Measurements from ENCODE around the gene ZNF608. TPM values are rescaled to one million over a fixed set of nuclear protein-coding genes. Genes with fewer than 3 reads are reported as not detected.

ZNF608 gene
- total RNA-seq, 1 donor from 2014 or later: 37.8 TPM

- peak; percentile 49 for DNase-seq
Measured at GRCh38 chr5:124736805-124737188, 9.6 kb downstream of the ZNF608 start.

DNA sequence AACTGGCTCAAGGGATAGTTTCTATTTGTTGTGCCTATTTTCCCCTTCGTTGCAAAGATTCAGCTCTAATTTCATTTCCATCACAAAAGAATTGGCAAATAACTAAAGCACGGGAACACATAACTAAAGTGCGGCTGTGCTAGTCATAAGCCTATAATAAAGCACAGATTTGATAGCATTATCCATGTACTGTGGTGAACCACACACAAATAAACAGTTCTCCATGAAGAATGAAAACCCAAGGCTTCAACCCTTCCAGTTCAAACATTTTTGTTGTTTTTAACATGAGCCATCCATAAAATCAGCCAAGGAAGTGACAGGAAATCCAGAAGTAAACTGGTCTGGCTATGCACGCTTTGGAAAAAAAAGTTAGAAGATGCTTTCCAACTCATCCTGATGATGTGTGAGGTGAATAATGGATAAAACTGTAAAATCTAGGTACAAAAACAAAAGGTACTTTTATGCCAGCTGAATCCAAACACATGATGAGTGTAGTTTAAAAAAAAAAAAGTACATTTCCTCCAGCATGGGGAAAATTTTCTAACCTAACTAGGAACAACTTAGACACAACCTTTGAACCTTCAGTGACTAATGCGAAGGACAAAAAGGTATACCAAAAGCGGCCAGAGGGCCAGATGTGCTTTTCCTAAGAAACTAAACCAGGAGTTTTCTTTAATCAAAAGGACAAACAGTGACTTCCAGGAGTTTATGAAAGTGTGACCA is 10.2 kb downstream of the ZNF608 start:
- peak; percentile 72 for DNase-seq

- DNase-seq: peak; percentile 91
Measured at GRCh38 chr5:124735169-124735858, 11.1 kb downstream of the ZNF608 start.

GRCh38 chr5:124734574-124735168 is 11.8 kb downstream of the ZNF608 start:
- DNase-seq: no peak

GRCh38 chr5:124733329-124733650 is 13.1 kb downstream of the ZNF608 start:
- no peak for DNase-seq

DNA sequence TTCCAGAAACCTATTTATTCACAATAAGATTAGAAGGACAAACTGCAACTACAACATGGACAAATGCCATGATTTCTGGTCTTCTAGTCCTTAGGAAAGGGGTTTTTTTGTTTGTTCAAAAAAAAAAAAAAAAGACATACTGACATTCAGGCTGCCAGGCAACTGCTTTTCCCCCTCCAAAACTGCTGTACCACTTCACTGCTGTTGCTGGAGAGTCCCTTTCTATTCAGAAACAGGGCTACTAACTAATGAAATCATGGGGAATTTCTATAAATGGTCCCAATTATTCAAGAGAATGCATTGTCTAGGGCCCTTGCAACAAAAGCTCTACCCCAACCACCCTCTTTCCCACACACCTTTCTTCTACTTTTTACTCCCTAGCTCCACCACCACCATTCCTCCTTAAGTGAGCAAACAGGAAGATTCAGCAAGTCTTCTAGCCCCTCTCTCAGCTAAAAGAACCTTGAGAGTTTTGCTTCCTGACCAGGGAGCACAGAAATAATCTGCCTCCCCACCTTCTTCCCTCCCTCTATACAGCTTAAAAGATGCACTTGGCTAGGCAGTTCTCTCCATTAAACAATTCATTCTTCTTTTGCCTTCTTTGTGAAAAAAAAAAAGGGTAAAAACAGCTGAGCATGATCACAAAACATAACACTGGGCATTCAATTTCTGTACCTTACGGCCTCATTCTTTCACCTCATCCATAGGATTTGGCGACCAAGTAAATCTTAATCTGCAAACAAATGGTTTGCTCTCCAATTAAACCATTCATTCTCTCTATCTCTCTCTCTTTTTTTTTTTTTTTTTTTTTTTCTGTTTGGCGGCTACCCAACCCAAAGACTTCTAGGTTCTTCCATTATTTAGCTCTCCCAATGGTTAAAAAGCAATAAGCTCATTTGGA is 13.8 kb downstream of the ZNF608 start:
- no peak for DNase-seq

- DNase-seq: no peak
Measured at GRCh38 chr5:124730381-124730780, 16.1 kb downstream of the ZNF608 start.

- peak; percentile 79 for DNase-seq
Measured at GRCh38 chr5:124729720-124730359, 16.6 kb downstream of the ZNF608 start.

DNA sequence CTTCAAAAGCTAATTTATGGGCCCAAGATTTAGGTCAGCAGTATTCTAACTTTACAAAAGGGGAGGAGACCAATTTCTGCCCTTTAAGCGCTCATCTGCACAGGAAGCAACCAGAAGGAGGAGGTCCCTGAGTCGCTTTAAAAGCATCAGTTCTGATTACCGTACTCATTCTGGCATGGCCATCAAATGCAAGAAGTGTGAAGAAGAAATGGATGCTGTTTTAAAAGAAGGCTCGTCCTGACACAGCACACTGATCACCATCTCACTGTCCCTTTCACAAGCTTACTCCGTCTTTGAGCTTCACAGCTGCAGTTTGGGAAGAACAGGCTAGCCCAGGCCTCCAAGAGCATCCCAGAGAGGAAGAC is 17.5 kb downstream of the ZNF608 start:
- no peak for DNase-seq

DNA sequence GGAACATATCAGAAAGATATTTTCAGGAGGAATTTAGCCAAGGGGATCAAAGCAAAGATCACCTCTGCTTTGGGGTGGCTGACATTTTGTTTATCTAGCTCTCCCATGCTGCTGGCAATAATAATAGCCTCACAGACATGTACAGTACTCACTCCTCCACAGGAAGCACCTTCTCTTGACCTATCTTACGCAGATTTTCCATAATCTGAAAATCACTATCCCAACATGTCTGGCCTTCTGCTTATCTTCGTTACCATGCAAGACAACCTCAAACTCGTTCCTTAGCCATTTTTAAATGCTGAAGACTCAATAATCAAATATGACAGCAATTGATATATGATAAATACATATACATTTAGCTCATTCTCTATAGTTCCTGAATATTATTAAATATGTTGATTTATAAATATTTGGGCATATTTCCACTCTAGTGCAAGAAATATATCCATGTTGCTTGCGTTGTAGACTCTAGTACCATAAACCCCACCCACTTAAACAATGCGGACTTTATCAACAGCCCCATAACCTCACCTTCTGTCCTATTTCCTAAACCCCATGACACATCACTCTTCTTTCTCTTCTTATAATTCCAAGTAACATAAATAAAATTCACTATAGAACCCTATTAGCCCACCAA is 18.0 kb downstream of the ZNF608 start:
- no peak for DNase-seq

- DNase-seq: no peak
Measured at GRCh38 chr5:124726631-124727362, 19.6 kb downstream of the ZNF608 start.

DNA sequence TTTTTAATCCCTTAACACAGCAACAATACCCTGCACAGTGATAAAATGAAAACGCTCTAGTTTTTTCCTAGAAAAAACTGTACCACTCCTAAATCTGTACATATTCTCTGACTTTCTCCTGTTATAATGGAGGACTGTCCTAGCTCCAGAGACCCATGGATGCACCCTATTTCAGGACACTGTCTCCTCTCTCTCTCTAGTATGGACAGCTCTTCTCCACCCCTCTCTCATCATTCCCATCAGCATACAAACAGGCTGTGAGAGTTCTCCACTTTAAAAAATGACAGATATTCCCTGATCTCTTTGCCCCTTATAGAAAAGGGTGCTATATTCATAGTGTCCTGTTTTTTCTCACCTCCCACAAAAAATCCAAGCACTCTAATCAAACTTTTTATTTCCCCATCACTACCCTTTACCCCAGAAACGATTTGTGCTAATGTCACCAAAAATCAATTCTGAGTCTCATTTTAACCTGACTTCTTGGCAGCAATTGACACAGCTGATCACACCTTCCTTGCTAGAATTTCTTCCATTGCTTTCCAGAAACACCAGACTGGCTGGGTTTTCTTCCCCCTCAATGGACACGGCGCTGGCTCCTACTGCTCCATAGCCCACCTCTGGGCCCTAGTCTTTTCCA is 20.7 kb downstream of the ZNF608 start:
- no peak for DNase-seq

- no peak for DNase-seq
Measured at GRCh38 chr5:124725040-124725434, 21.4 kb downstream of the ZNF608 start.

- DNase-seq: no peak
Measured at GRCh38 chr5:124724357-124725039, 21.9 kb downstream of the ZNF608 start.

- DNase-seq: no peak
Measured at GRCh38 chr5:124721229-124721735, 25.2 kb downstream of the ZNF608 start.

- DNase-seq: no peak
Measured at GRCh38 chr5:124720593-124720992, 25.8 kb downstream of the ZNF608 start.

- DNase-seq: no peak
Measured at GRCh38 chr5:124719113-124719967, 27.1 kb downstream of the ZNF608 start.

- peak; percentile 86 for DNase-seq
Measured at GRCh38 chr5:124718380-124718789, 28.1 kb downstream of the ZNF608 start.

GRCh38 chr5:124716169-124716568 is 30.3 kb downstream of the ZNF608 start:
- no peak for DNase-seq
